ENCODE data around the gene BRSK2.
"Not testable (repeated sequence)": the region's sequence is repeated elsewhere in the genome, so short reads cannot be mapped to it uniquely, and the experiment has no call there.

BRSK2 gene

DNA sequence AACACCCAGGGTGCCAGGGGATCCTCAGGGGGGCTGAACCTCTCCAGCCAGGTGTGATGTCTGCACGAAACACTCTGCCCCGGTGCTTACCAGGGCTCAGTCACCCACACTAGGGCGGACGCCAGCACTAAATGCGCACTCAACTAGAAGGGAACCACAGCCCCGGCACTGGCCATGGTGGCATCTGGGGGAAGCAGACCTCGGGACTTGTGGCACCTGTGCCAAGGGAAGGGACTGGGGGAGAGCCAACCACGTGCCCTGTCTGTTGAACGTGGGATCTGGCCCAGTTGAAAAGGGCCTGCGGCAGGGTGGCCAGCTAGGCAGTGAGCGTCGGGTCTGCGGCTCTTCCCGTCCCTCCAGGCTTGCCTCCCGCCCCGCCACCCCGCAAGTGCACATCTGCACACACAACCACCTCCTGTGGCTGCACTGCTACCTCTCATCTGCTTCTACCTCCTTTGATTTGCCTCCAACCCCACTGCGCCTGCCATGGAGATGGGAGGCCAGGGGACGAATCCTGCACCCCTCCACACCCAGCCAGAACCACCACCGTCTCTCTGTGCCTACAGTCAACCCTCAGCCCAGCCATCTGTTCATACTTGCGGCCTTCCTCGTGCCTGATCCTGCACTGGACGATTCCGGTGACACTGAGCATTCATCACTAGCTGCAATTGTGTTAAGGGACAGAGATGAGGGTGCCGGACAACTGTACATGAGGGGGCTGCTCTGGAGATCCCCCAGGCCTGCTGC lies 111.9 kb downstream of the BRSK2 start:
- no peak for DNase-seq

DNA sequence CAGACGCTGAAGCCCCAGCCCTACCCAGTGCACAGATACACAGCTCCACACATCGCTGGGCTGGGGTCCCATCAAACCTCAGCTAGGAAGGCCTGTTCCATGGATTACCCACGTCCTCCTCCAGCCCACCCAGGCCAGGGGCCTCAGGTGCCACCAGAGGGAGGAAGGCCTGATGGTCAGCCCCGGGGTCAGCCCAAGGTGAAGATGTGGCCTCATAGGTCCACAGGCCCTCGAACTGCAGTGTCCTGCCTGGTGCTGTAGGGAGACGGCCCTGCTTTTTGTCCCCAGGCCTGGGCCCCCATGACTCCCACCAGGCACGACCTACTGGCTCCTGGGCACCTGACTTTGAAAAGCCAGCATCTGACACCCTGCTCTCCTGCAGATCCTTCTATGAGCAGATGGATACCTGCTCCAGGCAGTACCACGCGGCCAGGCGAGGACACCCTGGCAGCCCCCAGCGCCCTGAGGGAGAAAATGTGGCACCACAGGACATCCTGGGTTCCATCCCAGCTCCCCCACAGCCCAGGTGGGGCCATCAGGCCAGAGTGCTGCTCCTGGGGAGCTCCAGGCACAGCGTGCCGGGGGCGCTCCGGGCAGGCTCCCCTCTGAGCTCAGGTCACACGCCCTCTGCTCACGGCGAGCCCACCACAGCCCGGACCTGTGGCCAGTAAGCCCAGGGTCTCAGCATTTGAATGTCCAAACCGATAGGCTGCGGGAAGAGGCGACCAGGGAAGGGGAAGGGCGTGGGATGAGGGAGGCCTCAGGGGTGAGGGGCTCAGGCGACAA lies 112.6 kb downstream of the BRSK2 start:
- no peak for DNase-seq

DNA sequence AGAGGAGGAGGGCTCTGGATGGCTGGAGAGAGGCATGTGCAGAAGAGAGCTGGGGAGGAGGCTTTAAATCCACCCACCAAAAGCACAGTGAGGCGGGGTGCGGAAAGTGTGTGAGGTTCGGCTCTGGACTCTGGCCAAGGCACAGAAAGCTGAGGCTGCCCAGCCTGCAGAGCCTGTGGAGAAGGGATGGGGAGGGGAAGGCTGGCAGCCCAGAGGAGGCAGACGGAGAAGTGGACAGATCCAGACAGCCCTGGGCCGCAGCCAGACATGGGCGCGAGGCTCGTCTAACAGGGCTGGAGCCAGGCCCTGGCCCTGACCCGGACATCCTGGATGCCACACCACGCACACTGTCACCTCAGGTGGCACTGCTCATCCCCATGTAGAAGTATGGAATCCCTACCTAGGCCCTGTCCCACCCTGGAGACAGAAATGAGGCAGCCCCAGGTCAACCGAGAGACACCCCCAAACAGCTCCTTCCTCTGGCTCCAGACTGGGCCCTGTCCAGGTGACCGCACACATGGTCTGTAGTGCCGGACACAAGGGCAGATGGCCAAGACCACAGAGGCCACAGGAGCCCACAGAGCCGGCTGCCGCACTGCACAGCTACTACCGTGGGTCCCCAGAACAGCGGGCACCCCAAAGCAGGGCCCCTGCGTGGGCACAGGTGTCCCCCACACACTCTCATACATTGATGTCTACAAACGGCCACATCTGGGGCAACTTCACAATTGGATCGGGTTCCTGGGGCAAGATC lies 113.4 kb downstream of the BRSK2 start:
- DNase-seq = no peak

DNA sequence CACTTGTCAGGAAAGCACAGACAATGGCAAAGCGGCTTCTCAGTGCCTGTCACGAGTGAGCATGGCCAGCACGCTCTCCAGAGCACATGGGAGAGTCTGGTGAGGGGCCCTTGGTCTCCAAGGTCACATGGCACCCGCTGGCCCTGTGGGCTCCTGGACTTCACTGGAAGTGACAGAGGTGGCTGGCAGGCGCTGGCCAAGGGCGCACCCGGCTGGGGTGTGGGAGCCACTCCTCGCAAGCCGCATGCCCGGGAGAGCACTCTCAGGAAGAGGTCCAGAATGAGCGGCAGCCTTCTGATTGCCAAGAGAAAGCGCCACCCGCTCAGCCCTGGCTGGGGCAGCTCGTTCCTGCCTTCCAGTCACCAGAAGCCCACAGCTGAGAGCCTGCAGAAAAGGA lies 114.0 kb downstream of the BRSK2 start:
- DNase-seq = no peak

DNA sequence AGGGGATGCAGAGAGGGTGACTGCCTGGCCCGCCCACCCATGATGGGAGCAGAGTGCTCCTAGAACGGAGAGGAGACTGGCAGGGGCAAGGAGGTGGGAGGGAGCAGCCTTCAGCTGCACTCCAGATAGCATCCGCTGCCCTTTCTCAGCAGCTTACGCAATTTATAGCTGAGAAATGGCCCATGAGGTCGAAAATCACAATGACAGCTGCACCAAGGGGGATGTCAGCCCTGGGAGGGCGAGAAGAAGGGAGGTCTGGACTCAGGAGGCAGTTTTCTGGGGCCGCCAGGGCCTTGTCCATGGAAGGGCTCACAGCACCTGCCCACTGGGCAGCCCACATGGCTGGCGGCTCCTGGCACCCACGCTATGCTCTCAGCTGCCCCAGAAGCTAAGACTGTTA lies 114.4 kb downstream of the BRSK2 start:
- DNase-seq = no peak

DNA sequence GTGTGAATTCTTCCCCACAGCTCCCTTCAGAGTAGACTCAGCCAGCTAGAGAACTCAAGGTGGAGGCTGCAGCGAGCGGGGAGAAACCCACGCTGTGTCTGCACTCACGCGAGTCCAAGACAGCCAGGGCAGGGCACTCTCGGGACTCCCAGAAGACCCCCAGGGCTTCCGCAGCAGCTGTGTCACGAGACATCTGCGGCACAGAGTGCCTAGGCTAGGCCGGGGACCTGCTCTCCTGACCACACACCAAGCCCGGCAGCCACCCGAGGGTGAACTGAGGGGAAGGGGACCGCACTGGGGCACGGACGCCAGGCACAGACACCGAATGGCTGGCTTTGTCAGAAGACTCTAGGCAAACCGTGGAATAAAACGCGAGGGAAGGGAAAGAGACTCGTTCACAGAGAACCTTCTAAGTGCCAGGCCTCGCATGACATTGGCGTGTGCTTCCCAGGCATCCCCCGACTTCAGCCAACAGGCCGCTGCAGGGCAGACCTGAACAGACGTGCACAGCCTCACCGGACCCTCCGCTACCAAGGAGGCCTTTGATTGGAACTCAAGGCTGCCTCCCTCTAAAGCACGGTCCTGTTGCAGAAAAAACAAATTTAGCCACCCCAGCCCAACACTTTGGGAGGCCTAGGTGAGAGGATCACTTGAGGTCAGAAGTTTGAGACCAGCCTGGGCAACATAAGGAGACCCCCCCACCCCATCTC lies 115.0 kb downstream of the BRSK2 start:
- no peak for DNase-seq

DNA sequence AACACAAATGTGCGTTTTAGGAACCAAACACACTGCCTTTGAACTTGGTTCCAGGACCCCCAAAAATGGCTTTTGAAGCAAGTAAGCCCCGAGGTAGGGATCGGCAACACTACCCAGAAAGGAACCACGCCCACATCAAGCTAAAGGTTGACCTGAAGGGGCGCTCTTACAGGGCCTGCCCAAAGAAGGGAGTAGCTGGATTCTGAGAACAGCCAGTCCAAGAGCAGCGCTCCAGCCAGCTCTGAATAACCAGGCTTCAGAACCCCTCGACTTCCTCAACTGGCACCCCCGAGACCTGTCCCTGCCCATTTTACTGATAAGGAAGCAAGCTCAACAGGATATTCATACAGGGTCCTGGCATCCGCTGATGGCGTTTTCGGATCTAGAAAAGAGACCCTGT lies 115.7 kb downstream of the BRSK2 start:
- DNase-seq = no peak

DNA sequence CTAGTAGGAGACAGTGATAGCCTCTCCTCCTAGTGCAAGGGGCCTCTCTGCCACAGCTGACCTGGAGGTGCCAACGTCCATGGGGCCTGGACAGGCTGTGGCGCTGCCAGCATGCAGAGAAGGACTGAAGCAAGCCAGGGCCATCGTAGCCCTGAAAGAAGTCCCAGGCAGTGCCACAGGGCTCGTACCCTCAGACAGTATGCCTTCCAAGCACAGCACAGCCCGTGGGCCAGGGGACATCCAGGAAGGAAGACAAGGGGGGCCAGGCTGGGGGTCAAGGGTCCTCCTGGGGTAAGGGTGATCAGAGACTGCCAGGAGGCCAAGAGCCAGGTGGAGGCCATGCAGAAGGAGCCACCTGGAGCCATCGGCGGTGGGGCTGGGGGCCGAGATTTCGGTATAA lies 117.2 kb downstream of the BRSK2 start:
- DNase-seq = no peak

DNA sequence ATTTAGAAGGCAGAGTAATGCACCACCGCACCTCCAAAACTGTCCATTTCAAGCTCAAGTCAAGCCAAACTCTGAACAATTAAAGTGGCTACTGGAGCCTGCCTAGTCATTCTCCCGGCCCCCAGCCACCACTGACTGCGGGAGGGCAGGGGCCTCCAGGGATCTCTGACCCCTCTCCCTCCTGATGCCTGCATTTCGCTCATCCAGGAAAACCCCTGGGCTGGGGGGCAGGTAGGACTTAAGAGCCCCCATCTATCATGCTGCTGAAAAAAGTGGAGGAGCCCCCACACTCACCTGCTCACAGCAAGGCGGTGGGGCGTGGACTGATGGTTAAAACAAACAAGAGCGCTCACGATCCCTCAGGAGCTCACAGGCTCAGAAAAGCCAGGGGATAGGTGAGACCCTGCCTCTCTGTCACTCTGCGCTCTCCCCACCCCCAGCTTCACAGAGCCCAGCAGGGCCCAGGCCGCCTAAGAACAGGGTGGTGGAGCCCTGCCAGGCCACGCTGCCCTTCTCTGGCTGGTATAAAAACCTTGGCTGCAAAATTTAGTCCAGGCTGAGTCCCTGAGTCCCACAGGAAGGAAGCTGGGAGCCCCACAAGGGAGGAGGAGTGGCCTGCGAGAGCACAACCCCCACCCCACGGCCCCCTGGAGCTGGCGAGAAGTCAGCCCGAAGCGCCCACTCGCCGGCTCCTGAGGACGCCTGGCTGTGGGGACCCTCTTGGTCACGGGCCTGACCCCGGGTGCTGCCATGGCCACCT lies 117.8 kb downstream of the BRSK2 start:
- DNase-seq = no peak

DNA sequence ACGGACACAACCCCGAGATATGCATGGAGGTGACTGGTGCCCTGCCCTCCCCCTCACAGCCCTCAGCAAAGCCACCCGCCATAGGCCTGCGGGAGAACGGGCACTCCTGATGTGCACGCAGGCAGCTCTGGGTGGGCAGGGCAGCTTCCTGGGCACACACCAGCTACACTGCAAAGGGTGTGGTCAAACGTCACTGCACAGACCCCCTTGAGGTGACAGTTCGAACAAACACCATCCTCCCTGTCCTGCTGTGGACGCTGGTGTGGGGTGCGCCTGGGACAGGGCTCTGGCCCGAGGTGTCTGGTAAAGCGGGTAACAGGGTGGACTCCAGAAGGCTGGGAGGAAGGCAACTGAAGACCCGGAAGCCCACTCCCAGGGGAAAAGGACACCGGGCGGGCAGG lies 118.8 kb downstream of the BRSK2 start:
- no peak for DNase-seq

DNA sequence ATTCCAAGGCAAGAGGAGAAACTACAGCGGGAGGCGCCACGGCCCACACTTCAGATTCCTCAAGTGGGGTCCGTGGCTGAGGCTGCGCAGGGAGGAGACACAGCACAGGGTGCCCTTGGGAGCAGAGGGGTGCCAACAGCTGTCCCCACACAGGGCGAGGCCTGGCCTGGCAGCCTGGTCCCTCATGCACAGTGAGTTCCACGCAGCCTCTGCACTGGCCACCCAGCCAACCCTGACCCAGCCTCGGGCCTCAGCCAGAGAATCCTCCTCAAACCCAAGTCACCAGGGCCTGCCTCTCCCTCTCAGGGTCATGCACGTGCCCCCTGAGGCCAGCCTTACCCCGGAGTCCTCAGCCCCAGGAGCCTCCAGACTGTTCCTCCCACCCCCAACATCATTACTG lies 119.3 kb downstream of the BRSK2 start:
- DNase-seq = no peak

DNA sequence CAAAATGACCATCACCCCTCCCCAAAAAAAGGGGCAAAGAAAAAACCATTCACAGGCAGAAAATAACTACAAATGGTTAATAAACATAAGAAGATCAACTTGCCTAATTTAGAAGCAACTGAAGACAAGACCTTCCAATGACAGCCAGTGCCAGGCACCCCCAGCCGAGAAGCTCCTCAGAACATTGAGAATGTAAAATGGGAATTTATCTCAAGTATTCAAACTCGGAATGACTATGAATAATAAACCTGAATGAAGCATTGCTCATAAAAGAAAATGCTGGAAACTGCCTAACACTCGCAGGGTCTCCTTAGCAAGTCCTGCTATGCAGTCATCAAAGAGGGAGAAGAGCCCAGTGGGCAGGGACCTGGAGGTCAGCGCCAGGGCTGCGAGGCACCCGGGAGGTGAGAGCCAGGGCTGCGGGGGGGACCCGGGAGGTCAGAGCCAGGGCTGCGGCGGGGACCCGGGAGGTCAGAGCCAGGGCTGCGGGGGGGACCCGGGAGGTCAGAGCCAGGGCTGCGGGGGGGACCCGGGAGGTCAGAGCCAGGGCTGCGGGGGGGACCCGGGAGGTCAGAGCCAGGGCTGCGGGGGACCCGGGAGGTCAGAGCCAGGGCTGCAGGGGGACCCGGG lies 120.0 kb downstream of the BRSK2 start:
- no peak for DNase-seq

DNA sequence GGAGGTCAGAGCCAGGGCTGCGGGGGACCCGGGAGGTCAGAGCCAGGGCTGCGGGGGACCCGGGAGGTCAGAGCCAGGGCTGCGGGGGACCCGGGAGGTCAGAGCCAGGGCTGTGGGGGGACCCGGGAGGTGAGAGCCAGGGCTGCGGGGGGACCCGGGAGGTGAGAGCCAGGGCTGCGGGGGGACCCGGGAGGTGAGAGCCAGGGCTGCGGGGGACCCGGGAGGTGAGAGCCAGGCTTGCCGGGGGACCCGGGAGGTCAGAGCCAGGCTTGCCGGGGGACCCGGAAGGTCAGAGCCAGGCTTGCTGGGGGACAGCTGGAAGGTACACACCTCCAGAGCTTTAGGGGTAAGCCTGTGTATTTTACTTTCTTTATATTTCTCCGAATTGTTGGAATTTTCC lies 120.6 kb downstream of the BRSK2 start:
- not testable (repeated sequence) for DNase-seq

DNA sequence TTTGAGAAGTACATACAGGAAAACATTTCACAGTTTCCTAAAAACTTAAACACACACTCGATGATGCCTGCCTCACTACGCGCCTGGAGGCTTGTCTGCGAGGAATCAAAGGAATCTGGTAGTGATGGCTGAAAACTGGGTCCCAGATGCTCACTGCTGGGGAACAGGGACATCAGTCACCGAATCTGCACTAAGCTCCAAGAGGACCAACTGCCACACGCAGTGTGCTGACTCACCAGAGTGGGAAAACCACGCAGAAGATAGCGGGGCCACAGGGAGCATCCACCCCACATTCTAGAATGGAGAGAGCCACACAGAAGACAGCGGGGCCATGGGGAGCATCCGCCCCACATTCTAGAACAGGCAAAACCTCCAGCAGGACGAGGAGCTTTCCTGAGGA lies 121.2 kb downstream of the BRSK2 start:
- no peak for DNase-seq

DNA sequence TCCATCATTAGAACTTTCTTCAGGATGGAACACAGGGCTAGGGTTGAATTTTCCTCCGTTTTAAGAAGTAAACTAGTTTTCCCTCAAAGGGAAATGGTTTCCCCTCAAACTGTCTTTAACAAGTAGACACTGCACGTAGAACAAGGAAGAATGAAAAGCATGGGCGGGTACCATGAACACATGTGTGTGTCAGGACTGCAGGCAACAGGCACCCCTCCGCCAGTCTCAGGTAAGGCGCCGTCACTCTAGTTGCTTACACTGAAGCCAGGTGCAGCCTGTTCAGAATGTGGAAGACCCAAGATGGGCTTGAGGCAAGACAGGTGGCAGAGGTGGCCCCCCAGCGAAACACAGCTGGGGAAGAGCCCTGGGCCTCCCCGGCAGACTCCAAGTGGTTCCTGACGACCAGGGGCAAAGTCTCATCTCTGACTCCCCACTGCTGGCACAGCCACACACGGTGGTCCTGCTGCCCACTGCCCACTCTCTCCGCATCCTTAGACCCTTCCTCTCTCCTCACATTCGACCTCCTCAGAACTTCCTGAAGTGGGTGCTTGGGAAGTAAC lies 122.3 kb downstream of the BRSK2 start:
- no peak for DNase-seq
